Dermis blood vessel endothelial cell (primary cell): ENCODE measurements around the gene DESI2. TPM values are rescaled to one million over a fixed set of nuclear protein-coding genes. Genes with fewer than 3 reads are reported as not detected.
"Not testable (repeated sequence)": the region's sequence is repeated elsewhere in the genome, so short reads cannot be mapped to it uniquely, and the experiment has no call there.

Experiments
- DNase-seq: peaks from one replicate; pipeline ENCODE4 v3.0.0; 2010
- total RNA-seq: library from RNA; depleted of rRNA; stranded (reverse); fragments of >200 nt; gene quantifications from 2 replicates; pipeline ENCODE4 v1.2.3, GENCODE V29; 2014

Gene DESI2
- total RNA-seq, 1 donor from 2014 or later = 57.5 TPM

DNA sequence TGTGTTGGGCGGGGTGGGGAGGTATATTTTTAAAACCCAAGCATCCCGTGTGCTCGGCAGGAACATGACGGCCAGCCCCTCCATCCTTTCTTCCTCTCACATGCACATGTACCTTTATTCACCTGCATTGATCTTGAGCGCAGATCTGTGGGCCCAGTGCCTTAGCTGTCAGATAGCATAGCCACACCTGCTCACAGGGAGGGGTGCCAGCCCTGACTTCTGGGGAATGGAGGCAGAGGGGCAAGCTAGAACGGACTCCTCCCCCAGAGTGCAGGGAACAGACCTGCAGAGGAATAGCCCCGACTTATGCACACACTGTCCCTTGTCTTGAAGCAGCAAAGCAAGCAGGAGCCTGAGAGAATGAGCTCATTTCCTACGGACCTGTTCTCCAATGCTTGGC lies 56.1 kb downstream of the DESI2 start:
- DNase-seq = no peak

DNA sequence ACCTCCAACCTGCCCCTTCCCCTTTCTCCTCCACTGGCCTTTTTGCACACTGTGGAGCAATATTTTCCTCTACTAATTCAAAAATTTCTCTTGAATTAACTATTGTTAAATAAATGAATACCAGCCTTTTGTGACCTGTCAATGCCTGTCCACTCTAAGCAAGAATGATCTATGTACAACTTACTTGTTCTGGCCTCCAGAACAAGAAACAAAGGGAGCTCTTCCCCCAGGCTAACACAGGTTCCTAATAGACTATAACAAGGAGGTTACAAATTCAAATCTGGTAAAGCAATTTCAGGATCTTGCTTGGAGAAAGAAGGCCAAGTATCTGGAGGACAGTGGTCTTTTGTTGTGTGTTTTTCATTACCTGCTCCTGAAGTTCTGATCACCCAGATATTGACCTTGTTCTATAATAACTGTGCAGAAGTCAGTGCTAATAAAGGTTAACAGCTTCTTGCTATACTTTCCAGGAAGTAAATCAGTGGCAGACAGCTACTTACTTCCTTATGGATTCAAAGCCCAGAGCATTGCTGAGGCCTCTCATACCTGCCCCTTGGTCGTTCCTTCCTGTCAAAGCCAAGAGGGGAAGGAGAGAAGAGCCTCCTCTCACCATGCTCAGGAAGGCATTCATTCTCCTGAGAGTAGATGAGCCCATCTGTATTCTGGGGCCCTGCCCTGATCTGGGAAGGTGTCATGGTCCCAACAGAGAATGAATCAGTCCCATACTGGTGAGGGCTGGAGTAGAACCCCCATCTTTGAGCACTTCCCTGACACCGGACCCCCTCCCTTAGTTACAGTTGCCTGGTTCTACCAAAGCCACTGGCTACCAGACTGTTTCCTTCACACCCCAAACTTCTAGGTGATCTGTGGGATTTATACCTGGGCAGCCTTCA lies 56.8 kb downstream of the DESI2 start:
- no peak for DNase-seq

DNA sequence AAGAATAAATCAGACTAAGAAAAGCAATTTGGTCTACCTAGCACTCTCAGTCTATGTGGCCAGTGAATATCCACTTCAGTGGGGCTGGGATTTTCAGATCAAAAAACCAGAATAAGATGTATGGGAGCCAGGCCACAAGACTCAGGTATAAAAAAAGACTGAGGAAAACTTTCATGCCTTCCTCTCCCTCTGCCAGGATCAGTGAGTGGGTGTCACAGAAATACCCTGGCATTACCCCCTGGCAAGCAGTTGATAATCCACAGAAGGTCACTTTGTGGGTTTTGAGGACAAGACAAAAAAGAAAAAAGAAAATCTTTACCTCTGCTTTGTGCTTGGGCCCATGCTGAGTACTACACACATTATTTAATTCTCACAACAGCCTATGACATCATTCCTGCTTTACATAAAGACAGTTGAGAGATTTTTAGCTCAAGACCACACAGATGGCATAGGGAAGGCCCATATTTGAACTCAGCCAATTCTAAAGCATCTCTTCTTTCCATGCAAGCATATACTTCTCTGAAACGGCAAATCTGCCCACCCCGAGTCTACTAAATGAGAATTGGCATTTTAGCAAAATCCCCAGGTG lies 57.6 kb downstream of the DESI2 start:
- no peak for DNase-seq

DNA sequence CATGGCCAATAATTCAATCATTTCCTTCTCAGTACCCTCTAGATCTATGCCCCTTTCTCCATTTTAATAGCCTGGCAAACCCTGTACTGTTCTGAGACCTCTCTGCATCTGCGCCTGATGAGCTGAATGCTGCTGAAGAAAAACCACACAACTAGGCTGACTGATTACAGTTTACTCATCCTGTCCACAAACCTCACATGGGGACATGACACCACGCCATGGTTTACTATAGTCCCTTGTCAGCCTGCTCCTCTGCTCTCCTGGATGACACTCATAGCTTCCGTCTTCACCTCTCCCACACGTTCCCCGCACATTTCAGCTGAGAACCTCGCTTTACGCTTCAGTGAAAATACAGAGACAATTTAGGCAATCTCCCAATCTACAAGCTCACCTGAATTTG lies 59.7 kb downstream of the DESI2 start:
- DNase-seq = no peak

DNA sequence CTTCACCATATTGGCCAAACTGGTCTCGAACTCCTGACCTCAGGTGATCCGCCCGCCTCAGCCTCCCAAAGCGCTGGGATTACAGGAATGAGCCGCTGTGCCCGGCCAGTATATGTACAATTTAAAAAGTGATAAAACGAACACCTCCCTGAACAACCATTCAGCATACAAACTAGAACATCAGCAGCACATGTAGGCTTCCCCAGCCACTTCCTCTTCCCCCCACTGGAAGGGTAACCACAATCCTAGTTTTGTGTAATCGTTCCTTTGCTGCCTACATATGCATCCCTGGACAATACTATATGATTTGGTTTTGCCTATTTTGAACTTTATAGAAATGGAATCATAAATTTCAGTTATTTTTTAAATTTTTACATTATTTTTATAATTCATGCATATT lies 60.4 kb downstream of the DESI2 start:
- no peak for DNase-seq

DNA sequence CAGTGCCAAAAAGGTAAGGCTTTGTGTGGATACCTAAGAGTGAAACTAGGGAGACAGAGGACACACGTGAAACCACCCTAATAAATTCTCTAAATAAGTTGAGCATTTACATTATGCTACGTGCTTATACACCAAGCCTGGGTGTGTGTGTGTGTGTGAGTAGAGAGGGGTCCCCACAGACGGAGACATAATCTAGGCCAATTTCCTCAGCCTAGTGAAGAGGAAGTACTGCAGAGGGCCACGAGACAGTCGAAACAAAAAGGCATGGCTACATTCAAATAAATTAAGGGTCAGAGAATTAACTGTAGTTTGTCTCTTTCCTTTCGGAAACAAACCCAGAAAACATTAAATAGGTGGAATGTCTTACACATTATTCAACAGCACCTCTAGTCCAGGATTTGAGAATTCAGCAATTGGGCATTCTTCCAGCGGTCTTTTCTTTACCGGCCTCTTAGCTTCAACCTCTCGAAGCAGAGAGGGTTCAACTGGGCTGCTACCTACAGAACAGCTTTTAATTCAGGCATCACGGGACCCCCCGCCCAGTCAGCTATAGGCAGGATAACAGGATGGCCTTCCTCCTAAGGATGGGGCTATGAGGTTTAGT lies 75.0 kb downstream of the DESI2 start:
- no peak for DNase-seq

DNA sequence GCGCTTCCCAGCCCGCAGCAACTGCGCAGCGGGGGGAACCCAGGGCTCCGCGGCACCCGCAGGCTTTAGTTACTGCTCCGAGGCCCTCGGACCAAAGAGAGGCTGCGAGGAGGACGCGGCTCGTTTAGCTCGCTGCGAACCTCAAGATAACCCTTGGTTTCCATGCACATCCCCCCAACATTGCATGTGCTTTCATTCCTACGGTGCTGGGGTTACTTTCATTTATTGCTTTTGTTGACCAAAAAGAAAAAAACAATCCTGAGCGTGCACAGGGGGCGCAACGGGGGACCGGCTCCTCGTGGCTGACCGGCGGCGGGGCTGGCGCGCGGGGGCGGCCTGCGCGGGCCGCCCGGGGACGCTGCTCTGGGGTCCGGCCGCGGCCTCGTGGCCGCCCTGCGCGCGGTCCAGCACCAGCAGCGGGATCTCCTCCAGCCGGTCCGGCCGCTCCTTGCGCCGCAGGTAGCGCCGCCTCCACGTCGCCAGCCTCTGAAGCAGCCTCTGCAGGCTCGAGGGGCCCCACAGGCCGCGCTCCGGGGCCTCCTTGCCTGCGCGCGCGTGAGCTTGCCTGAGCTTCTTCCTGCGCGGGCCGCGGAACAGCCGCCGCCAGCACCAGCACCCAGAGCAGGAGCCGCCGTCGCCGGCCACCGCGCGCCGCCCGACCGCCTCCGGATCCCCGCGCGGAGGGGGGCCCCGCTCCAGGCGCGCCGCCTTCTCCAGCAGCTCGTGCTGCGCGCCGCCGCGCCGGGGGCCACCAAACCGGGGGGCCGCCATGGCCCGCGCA lies 77.4 kb downstream of the DESI2 start:
- DNase-seq = peak; percentile 61

DNA sequence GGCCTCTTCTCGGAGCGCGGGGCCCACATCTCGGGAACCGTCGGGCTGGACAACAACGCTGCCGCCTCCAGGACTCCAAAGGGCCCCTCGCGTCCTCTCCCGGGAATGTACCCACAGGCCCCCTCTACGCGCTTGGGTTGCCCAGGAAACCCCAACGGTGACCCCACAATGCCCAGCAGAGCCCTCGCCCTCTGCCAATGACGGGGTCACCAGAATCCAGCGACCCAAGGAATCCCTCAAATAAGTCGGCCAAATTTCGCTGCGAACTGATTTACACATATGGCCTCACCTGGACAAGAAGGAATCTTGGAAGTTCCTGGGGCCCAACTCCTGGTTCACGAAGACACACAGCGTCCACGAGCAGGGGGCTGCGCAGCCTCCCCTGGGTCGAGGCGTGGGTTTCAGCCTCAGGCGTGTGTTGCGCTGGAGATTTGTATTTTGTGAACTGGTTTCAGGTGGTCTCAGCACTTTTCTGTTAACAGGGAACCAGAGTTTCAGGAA lies 78.1 kb downstream of the DESI2 start:
- no peak for DNase-seq

DNA sequence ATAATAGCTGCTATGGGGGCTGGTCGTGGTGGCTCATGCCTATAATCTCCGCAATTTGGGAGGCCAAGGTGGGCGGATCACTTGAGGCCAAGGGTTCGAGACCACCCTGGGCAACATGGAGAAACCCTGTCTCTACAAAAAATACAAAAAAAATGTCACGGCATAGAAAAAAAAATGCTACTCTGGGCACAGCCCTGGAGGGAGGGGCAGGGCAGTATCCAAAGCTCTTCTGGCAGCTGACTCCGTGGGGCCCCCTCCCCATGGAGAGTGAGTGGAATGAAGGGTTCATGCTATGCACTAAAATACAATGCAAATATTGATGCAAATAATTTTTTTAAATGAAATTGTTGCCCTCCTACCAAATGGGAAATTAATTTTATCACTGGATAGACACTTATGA lies 78.7 kb downstream of the DESI2 start:
- DNase-seq = no peak

DNA sequence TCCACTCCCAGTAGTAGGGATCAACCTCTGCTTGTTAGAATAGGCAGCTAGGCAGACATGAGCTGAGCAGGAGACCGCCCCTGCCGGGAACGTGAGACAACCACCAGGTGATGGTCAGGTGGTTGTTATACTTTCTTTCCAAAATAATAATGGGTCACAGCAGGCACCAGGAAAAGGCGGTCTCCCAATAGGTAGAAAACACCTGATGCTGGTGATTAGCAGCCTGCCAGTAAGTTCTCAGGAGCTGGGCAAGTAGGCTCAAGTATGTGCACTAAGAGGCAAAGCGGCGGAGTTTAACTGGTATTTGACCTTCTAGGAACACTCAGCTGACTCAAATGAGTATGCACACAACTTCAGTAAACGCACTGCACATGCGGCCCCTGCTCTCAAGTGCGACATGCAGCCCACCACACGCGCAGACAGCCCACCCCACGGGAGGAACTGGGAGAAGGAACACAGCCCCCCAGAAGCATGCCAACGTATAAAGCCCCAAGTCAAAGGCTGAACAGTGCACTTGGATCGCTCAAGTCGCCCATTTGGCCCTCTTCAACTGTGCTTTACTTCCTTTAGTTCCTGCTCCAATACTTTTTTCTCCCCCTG lies 80.0 kb downstream of the DESI2 start:
- DNase-seq = no peak

DNA sequence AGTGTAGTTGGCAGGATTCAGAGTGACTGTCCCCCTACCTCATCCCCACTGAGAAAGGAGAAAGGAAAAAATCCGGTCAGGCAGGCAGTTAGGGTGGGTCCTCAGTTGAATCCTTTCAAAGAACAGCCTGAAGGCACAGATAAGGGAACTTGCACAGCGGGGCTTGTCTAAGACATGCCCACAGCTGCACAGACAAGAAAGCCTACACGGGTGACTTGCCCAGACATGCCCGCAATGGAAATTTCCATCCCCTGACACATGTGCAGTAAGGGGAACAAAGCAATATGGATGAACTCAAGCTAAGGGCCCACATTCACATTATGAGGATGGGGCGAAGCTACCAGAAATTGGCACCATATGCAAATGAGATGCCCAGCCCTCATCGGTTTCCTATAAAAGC lies 82.5 kb downstream of the DESI2 start:
- peak; percentile 10 for DNase-seq

DNA sequence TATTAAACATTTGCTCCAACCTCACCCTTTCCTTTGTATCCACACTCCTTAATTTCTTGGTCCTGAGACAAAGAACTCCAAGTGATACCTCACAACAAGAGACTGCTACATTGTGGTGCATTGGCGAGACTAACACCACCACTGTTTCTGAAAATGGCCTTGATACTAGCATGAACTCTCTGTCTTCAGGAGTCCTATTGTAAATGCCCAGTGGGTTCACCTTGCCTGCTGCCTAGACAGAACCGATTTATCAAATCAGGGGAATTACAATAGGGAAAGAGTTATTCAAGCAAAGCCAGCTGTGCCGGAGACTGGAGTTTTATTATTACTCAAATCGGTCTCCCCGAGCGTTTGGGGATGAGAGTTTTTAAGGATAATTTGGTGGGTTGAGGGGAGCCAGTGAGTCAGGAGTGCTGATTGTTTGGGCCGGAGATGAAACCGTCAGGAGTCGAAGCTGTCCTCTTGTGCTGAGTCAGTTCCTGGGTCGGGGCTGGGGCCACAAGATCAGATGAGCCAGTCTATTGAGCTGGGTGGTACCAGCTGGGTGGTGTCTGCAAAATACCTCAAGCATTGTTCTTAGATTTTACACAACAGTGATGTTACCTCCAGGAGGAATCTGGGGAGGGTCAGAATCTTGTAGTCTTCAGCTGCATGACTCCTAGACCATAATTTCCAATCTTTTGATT lies 83.1 kb downstream of the DESI2 start:
- DNase-seq = no peak

DNA sequence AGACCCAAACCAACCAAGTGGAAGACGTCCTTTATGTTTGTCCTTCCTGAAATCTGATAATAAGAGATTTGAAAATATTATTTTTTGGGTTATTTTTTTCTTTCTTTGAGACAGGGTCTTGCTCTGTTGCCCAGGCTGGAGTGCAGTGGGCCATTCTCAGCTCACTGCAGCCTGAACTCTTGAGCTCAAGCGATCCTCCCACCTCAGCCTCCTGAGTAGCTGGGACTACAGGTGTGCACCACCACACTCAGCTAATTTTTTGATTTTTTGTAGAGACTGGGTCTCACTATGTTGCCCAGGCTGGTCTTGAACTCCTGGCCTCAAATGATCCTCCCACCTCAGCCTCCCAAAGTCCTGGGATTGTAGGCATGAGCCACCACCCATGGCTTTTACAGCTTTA lies 86.2 kb downstream of the DESI2 start:
- DNase-seq = not testable (repeated sequence)

DNA sequence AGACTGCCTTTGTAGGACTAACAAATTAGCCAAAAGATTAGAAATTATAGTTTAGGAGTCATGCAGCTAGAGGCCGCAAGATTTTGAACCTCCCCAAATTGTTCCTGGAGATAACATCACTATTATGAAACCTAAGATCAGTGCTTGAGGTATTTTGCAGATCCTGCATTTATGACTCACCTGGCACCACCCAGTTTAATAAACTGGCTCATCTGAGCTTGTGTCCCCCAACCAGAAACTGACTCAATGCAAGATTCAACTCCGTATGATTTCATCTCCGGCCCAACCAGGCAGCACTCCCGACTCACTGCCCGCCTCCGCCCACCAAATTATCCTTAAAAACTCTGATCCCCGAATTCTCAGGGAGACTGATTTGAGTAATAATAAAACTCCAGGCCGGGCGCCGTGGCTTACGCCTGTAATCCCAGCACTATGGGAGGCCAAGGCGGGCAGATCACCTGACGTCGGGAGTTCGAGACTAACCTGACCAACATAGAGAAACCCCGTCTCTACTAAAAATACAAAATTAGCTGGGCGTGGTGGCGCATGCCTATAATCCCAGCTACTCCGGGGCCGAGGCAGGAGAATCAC lies 87.2 kb downstream of the DESI2 start:
- not testable (repeated sequence) for DNase-seq

DNA sequence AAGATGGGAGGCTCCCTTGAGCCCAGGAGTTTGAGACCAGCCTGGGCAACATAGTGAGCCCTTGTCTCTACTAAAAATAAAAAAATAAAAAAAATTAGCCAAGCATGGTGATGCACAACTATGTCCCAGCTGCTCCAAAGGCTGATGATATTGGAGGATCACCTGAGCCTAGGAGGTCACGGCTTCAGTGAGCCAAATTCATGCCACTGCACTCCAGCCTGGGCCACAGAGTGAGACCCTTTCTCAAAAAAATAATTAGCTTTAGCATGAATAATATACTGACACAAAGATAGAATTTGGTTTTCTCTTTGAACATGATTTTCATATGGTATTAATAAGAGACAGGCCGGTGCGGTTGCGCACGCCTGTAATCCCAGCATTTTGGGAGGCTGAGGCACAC lies 88.8 kb downstream of the DESI2 start:
- no peak for DNase-seq

DNA sequence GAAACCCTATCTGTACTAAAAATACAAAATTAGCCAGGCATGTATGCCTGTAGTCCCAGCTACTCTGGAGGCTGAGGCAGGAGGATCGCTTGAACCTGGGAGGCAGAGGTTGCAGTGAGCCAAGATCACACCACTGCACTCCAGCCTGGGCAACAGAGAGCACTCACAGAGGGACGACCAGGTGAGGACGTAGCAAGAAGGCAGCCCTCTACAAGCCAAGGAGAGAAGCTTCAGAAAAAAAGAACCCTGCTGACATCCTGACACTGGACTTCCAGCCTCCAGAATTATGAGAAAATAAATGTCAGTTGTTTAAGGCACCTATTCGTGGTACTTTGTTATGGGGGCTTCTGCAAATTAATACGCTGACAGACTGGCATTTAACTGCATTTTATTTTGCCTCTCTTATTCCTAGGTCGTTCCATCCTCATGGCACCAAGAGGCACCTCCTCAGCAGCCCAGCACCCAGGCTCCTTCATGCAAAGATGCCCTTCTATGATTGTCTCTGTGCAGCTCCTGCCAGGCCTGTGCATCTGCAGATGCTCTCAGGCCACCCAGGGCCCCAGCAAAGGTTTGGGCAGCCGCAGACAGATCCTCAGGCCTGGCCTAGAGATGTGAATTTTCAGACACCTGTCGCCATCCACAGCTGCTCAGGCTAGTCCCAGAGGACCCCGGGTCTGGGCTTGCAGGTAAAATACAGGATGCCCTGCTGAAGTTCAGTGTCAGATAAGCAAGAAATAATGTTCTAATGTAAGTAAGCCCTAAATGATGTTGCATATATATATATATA lies 96.5 kb downstream of the DESI2 start:
- no peak for DNase-seq

DNA sequence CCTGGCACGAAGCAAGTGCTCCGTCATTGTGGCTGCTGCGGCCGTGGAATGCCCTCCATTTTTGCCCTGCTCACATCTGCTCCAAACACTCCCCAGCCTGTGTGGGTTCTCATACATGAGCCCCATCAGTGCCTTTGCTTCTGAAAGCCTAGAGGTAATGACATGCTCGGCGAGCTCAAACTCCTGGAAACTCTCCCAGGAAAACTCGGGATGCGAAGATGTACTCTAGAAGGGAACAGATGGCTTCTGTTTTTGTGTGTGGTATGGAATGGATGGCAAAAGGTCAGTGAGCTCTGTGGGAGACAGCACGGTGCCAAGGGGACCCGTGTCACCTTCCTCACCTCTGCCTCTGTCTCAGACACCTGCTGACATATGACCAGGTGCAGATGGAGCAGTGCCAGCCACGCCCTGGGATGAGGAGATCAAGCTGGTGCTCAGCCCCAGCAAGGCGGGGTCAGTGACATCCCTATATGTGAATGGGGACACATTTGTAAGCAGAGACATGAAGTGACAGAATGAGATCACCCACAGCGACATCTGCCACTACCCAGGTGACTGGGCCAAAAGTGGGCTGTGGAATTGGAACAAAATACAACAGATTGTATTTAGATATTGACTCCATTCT lies 98.5 kb downstream of the DESI2 start:
- no peak for DNase-seq

DNA sequence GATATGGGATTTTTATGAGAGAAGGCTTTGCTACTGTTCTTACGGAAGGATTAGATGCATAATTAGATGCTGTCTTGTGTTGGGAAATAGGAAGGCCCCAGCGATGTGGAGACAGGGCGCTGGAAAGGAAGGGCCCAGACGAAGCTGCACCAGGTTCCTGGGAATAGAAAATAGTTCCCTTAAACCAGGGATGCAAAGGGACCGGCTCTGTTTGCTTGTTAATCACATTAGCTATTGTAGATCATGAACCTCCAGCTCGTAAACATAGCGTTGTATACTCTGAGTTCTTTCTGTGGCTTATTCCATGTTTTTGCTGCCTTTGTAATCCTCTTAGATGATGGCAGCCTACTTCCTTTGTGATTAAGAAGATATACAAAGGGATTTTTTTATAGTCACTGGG lies 102.7 kb downstream of the DESI2 start:
- no peak for DNase-seq

DNA sequence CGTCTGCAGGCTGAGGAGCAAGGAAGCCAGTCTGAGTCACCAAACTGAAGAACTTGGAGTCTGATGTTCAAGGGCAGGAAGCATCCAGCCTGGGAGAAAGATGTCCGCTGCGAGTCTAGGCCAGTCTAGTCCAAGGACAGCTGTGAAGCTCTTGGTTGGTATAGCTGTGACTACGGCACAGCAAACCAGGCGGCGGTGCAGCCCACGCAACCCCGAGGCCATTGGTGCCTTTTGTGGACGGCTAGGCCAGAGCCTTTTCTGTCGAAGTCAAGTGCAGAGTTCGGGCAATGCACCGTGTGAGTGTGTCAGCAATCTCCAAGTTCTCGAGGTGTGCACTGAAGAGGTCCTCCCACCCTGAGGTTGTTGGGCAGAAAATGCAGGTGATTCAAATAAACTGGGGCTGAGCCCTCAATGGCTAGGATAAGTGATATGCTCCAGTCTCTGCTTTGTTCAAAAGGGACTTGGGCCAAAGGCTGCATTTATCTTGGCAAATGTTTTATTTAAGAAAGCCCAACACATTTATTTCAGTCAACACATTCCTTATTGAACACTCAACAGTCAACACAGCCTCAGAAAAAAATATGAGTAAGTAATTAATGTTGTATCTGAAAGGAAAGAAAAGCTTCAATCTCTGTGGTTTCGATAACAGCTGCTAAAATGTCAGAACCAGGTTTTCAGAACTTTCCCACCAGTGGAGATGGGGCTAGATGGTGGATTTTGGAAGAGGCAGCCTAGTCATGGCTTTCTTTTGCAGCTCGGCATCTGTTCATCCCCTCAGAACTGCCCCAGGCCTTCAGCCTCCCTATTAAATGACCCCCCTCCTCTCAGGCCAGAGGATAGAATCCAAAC lies 104.4 kb downstream of the DESI2 start:
- no peak for DNase-seq
